H1 (cell line): Measurements from ENCODE around the gene LPO. TPM values are rescaled to one million over a fixed set of nuclear protein-coding genes. Genes with fewer than 3 reads are reported as not detected.

ENCODE experiments used
- BCL11A ChIP-seq, 2 experiments: IDR thresholded peaks; one replicate each; pipeline ENCODE4 v1.6.1; 2011; ENCODE audit warnings: low read depth in 2 of 2, low read length in 2 of 2, mild to moderate bottlenecking in 2 of 2
- BRCA1 ChIP-seq: IDR thresholded peaks from 2 replicates; pipeline ENCODE4 v1.6.1; 2012; ENCODE audit warnings: low read depth, low read length, improper control_type of control experiment
- POLR2A ChIP-seq, 2 experiments: IDR thresholded peaks; 1 replicate in 1 of 2; 2 replicates in 1 of 2; pipeline ENCODE4 v1.6.1; 2011; ENCODE audit warnings: low read depth in 2 of 2, low read length in 2 of 2, mild to moderate bottlenecking in 2 of 2; ENCODE audit errors: control extremely low read depth in 1 of 2
- POLR2AphosphoS5 ChIP-seq: IDR thresholded peaks from 2 replicates; pipeline ENCODE4 v1.6.1; 2011; ENCODE audit warnings: low read depth, low read length
- TBP ChIP-seq: IDR thresholded peaks from 2 replicates; pipeline ENCODE4 v1.6.1; 2011; ENCODE audit warnings: low read depth, low read length, improper control_type of control experiment
- USF2 ChIP-seq: IDR thresholded peaks from 2 replicates; pipeline ENCODE4 v1.6.1; 2011; ENCODE audit warnings: low read length, improper control_type of control experiment
- polyA plus RNA-seq, 7 experiments: library from polyadenylated mRNA; depleted of rRNA in 3 of 7; stranded (reverse) in 5 of 7; unstranded in 2 of 7; fragments of >200 nt in 5 of 7; fragments of 200-250 nt in 2 of 7; gene quantifications; 1 replicate in 5 of 7; 2 replicates in 1 of 7; 4 replicates in 1 of 7; pipeline versions ENCODE4 v1.2.1 to v1.2.3, GENCODE V29; 2011 to 2013; ENCODE audit warnings: missing spikeins in 2 of 7, mixed read lengths in 2 of 7
- total RNA-seq: library from RNA; stranded (reverse); fragmentation: NEBNext Ultra II Directional; extraction: Animal tissue kit (Norgen Biotek cat#: 25700); gene quantifications from 2 replicates; pipeline ENCODE4 v1.2.1, GENCODE V29; 2021

LPO gene
- total and polyA plus RNA-seq, 2 of the 8 experiments (the other 6 are each of a cell fraction or from before 2014, with no cell fraction given), result 0.38 to 0.52 TPM

GRCh38 chr17:58277802-58278595 lies 39.6 kb downstream of the LPO start (continued):
- TF ChIP-seq POLR2AphosphoS5 (no peak), TBP (no peak), USF2 (no peak), POLR2A (IDR thresholded peaks at IDR 0.05; ENCODE audit: control extremely low read depth in 1 of 2, low read depth in 2 of 2, low read length in 2 of 2) (no peak), BRCA1 (no peak), BCL11A (IDR thresholded peaks at IDR 0.05; ENCODE audit: low read depth in 2 of 2, low read length in 2 of 2) (no peak)
- TF ChIP-seq, all 59 proteins: peak for 0
